GM15510 (cell line): Measurements from ENCODE around the gene DGKZ.

Experiments used
- POLR2A ChIP-seq: IDR thresholded peaks from 3 replicates; pipeline ENCODE4 v1.6.1; 2011; ENCODE audit warnings: borderline replicate concordance; ENCODE audit not compliant: insufficient read length; ENCODE audit errors: extremely low read depth

DGKZ gene, protein sequence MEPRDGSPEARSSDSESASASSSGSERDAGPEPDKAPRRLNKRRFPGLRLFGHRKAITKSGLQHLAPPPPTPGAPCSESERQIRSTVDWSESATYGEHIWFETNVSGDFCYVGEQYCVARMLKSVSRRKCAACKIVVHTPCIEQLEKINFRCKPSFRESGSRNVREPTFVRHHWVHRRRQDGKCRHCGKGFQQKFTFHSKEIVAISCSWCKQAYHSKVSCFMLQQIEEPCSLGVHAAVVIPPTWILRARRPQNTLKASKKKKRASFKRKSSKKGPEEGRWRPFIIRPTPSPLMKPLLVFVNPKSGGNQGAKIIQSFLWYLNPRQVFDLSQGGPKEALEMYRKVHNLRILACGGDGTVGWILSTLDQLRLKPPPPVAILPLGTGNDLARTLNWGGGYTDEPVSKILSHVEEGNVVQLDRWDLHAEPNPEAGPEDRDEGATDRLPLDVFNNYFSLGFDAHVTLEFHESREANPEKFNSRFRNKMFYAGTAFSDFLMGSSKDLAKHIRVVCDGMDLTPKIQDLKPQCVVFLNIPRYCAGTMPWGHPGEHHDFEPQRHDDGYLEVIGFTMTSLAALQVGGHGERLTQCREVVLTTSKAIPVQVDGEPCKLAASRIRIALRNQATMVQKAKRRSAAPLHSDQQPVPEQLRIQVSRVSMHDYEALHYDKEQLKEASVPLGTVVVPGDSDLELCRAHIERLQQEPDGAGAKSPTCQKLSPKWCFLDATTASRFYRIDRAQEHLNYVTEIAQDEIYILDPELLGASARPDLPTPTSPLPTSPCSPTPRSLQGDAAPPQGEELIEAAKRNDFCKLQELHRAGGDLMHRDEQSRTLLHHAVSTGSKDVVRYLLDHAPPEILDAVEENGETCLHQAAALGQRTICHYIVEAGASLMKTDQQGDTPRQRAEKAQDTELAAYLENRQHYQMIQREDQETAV

GRCh38 chr11:46346886-46347636 is at the start of gene DGKZ:
Gene DGKZ, plus strand, starts transcription at chr11:46347463. Its CDS starts 197 bp downstream, at chr11:46347660.
- TF ChIP-seq POLR2A, result peak; percentile 63

DNA sequence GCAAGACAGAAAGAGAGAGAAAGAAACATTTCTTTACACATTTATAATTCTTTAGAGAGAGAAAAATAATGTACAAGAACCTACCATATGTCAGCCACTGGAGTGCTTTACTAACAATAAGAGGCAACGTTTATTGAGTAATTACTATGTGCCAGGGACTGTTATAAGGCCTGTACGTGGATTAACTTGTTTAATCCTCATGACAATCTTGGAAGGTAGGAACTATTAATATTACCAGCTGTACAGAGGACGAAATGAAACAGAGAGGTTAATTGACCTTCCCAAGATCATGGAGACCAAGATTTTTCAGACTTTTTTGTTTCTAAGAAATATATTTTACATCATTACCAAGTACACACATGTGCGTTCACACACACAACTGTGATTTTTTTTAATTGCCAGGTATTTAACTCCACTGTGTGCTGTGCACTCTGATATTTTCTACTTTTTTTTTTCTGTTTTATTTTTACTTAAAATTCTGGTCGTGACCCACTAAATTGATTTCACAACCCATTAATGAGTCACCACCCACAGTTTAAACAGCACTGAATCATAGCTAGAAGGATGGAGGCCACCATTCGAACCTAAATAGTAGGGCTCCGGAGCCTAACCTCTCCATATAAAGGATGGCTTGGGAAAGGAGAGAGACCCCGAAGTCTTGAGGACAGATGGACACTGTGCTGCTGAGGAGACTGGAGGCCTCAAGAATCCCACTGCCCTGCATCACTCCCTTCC is 48.4 kb upstream of the DGKZ start:
- TF ChIP-seq POLR2A, result no peak

GRCh38 chr11:46299451-46299961 is 47.8 kb upstream of the DGKZ start:
- no peak for TF ChIP-seq POLR2A

DNA sequence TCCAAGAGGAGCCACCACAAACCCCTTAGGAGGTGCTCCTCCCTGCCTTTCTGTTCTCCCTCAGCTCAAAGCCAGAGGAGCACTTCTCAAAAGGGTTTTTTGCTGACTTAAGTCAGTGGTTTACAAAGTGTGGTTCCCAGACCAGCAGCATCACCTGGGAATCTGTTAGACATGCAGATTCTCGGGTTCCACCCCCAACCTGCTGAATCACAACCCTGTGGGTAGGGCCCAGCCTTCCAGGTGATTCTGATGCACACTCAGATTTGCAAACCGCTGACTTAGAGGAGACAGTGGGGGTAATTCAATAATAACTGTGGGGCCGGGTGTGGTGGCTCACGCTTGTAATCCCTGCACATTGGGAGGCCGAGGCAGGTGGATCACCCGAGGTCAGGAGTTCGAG is 47.0 kb upstream of the DGKZ start:
- no peak for TF ChIP-seq POLR2A

DNA sequence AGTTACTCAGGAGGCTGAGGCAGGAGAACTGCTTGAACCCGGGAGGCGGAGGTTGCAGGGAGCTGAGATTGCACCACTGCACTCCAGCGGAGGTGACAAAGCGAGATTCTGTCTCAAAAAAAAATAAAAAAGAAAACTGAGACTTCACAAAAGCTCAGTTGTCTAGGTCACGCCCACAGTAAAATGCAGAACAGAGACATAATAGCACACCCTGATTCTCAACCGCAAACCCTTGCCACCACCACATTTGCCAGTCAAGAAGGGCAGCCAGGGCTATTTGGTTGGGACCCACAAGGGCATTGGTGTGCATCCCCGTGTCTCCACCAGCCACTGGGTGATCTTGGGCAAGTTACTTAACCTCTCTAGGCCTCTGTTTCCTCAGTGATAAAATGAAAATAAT is 44.4 kb upstream of the DGKZ start:
- no peak for TF ChIP-seq POLR2A

- no peak for TF ChIP-seq POLR2A
Observed at GRCh38 chr11:46304605-46305179, 42.6 kb upstream of the DGKZ start.

GRCh38 chr11:46305295-46305694 is 42.0 kb upstream of the DGKZ start:
- no peak for TF ChIP-seq POLR2A

DNA sequence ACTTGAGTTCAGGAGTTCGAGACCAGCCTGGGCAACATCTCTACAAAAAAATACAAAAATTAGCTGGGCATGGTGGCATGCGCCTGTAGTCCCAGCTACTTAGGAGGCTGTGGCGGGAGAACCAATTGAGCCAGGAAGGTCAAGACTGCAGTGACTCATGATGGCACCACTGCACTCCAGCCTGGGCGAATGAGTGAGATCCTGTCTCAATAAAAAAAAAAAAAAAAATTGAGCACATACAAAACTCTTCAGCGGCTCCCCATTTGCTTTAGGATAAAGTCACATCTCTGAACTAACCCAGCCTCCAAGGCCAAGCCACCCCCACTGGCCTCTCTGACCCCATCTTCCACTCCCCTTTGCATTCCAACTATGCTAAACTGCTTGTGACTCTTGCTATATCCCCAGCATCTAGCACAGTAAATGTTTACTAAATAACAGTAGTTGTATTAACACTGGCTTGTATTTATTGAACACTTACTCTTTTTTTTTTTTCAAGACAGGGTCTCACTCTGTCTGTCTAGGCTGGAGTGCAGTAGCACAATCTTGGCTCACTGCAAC is 40.9 kb upstream of the DGKZ start:
- TF ChIP-seq POLR2A, result no peak

GRCh38 chr11:46307369-46307768 is 39.9 kb upstream of the DGKZ start:
- no peak for TF ChIP-seq POLR2A

DNA sequence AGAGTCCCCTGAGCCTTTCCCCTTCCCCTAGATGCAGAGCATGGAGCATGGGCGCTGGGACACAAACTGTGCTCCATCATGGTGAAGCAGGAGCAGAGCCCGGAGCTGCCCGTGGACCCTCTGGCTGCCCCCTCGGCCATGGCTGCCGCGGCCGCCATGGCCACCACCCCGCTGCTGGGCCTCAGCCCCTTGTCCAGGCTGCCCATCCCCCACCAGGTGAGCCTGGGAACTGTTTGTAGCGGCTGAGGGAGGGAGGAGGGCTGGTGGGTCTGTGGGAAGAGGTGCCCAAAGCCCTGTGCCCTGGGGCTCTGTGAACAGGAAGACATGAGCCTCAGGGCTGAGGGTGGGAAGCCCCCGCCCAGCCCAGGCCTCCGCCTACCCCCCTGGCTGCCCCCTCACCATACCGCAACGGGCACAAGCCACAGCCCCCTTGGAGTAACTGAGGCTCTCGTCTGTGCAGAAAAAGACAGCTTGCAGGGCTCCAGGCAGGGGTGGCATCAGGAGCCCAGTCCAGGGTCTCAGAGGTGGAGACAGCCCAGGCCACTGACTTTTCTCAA is 39.4 kb upstream of the DGKZ start:
- TF ChIP-seq POLR2A, result no peak

DNA sequence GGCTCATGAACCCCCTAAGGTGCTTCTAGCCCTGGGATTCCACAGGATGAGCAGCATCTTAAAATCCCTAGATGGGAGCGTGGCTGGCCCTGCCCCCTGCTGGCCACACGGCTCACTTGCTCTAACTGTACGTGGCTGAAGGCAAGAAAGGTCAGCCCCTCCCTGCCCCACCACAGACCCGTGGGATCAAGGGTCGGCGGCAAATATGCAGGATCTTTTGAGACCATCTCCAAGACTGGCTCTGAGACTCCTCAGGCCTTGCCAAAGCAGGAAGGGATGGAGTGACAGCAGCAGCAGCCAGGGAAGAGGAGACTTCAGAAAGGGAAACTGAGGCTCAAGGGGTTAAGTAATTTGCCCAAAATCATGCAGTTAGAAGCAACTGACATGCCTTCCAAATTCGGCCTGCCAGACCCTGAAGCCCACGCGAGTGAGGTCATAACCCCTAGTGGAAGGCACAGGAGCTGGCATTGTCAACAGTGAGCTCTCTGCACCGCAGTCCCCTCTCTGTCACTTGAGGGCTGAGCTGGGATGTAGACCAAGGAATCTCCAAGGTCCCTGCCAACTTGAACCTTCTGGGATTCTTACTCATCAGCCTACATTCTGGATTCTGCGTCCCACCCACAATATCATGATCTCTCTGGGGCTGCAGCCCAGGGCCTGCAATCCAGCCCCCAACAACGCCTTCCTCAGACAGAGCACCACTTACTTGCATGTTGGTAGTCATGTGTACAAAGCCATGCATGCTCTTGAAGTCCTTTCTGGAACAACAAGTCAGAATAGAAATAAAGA is 38.4 kb upstream of the DGKZ start:
- no peak for TF ChIP-seq POLR2A

- no peak for TF ChIP-seq POLR2A
Observed at GRCh38 chr11:46309814-46310259, 37.4 kb upstream of the DGKZ start.

GRCh38 chr11:46315033-46315738 is 32.1 kb upstream of the DGKZ start:
- no peak for TF ChIP-seq POLR2A
